Measurements from ENCODE around the gene MYOC.
"Not testable (repeated sequence)": the region's sequence is repeated elsewhere in the genome, so short reads cannot be mapped to it uniquely, and the experiment has no call there.

The MYOC gene

DNA sequence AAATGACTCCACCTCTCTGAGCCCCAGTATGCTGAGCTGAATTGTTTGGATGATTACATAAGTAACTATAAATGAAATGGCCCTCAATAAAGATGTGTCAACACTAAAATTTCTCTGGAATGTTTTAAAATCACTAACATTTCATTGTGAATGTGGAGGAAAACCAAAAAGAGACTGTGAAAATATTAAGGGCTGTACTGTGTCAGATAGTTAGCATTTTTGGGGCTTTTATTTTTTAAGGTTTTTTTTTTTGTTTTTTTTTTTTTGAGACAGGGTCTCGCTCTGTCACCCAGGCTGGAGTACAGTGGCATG is 6.3 kb downstream of the MYOC start:
- peak; percentile 33 for DNase-seq

DNA sequence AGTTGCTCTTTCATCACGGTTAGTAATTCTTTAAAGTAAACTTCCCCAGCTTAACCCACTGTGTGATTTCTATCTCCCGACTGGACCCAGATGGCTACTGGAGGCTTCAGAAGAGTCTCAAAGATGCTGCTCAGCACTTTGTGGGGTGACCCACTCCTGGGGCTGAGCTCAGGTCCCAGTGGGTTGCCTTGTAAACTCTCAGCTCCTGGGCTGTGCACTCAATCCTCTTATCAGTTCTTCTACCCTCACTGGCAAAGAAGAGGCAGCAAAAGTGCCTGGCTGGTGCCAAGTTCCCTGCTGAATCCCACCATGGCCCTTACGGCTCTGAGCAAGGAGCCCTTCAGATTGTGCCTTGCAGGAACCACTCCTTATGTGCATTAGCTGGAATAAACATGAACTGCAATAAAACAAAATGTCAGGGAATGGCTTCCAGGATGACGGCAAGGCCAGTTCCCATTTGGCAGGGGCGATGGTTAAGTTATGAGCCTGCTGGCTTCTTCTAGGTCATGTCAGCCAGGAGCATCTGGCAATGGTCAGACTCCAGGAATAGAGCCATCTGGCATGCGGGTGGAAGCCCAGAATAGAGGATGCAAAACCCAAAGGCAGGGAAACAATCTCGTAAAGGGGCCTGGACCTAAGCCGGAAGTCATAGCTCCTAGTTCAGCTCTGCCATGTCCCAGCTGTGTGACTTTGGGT is 6.8 kb downstream of the MYOC start:
- DNase-seq = peak; percentile 36

- peak; percentile 83 for DNase-seq
Observed at GRCh38 chr1:171644805-171645483, 7.5 kb downstream of the MYOC start.

- DNase-seq = no peak
Observed at GRCh38 chr1:171643156-171643555, 9.3 kb downstream of the MYOC start.

DNA sequence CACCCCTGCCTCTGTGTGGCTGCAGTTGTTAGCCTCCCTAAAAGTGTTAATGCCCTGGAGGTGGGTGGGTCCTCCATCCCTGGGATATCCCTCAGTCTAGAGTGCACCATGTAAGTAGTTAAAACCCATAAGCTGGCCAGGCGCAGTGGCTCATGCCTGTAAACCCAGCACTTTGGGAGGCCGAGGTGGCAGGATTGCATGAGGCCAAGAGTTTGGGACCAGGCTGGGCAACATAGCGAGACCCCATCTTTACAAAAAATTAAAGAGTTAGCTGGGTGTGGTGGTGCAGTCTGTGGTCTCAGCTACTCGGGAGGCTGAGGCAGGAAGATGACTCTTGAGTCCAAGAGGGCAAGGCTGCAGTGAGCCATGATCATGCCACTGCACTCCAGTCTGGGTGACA is 10.3 kb downstream of the MYOC start:
- no peak for DNase-seq

GRCh38 chr1:171641076-171641864 is 11.2 kb downstream of the MYOC start:
- no peak for DNase-seq

DNA sequence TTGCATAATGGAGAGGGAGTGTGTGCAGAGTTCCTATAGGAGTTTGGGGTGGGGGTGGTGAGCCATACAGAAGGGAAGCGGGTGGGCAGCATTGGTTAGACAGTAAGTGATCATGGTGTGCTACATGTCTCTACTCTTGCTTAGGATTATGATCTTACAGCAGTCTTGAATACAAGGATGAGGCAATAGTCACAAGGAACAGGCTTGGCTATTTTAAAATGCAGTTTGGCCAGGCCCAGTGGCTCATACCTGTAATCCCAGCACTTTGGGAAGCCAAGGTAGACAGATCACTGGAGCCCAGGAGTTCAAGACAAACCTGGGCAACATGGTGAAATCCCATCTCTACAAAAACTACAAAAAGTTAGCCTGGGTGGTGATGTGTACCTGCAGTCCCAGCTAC is 12.3 kb downstream of the MYOC start:
- DNase-seq = no peak

DNA sequence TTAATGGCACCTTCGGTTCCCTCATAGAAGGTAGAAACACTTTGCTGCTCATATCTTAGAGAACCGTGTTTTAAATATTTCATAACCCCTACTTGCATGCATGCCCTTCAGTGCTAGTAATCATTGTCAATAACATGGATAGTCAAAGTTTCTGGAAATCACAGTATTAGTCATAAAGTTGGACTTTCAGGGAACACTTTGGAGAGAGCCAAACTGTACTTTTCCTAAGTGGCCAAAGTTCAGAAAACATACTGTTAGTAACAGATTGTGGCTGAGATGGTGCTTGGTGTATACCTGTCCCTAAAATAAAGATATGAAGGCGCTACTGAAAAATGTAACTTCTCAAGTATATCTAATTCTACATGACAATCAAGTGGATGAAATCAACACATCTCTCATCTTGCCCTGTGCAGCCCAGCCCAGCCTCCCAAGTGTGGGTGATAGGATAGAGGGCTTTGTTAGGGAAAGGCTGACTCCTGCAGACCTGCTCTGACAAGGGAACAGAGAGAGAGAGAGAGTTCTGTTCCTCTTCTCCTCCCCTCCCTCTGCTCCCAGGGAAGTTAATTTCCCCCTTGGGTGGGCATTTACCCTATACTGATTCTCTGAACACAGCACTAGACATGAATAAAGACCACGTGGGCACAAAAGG is 14.4 kb downstream of the MYOC start:
- DNase-seq = no peak

DNA sequence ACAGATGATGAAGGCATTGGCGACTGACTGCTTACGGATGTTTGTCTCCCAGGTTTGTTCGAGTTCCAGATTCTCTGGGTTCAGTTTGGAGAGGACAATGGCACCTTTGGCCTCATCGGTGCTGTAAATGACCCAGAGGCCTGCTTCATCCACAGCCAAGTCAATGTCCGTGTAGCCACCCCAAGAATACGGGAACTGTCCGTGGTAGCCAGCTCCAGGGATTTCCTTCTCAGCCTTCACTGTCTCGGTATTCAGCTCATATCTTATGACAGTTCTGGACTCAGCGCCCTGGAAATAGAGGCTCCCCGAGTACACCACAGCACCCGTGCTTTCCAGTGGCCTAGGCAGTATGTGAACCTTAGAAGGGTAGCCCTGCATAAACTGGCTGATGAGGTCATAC is 16.3 kb downstream of the MYOC start:
- DNase-seq = peak; percentile 8

DNA sequence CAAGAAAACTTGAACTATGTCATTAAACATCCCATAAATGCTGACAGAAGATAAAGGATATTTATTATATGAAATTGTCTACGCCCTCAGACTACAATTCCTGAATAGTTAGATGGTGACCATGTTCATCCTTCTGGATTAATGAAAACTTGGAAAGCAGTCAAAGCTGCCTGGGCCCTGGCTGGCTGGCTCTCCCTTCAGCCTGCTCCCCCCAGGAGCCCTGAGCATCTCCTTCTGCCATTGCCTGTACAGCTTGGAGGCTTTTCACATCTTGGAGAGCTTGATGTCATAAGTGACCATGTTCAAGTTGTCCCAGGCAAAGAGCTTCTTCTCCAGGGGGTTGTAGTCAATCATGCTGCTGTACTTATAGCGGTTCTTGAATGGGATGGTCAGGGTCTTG is 16.8 kb downstream of the MYOC start:
- no peak for DNase-seq

GRCh38 chr1:171628225-171628624 is 24.3 kb downstream of the MYOC start:
- DNase-seq = no peak

DNA sequence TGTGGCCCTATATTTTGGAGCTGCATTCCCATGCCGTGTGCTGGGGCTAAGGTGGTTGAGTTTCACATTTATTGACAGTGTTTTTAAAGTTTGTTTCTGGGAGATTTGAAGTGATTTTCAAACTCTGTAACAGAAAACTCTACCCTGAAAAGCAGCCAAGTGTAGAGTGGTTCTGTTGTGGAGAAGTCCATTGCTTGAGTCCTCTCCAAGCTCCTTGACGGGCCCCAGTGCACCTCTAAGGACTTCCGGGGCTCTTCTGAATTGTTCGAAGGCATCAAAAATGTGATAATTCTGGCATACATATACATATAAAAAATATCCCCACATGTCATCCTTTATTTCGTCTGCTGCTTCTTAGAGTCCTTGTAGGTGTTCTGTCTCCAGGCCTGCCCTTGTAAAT is 25.5 kb downstream of the MYOC start:
- DNase-seq = no peak

DNA sequence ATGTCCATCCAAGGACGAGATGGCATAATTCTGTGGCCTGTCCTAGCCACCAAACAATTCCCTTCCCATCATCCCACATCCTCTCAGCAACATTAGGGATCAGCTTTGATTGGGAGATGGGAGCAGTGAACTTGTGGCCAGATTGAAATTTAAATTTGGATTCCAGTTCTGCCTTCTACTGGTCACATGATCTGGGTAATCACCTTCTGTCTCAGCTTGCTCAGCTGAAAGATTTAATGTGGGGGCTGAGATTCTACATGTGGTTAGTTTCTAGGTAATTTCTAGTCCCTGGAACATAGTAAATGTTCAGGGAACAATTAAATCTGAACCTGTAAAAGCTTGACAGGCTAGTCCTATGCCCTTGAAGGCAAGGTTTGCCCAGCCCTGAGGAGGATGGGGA is 27.3 kb downstream of the MYOC start:
- no peak for DNase-seq

DNA sequence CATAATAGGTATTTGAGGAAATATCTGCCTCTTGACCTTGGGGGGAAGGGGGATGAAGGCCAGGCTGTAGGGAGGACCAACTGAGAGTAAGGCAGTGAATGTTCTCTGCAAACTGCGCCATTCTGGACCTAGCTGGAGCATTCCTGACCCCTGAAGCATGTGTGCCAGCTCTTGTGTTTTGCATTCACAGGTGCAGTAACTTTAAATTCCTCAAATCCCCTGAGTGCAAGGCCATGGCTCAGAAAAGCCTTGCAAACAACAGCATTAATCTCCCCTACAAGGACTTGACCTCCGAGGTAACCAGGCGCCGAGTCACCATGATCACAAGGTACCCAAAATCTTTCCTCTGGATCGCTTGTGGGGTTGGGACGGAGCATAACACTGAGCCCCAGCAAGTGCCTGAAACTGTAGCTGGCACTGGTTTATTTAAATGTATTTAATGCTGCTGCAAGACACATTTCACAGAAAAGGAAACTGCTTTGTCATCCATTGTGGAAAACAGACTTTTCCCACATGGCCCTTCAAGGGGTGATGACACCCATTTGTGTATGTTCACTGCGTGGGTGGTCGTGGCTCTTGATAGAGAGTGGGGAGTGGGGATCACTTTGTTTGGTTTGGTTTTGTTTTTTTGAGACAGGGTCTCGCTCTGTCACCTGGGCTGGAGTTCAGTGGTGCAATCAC is 28.7 kb downstream of the MYOC start:
- DNase-seq = no peak

- DNase-seq = no peak
Observed at GRCh38 chr1:171622152-171622462, 30.4 kb downstream of the MYOC start, which contains the start of gene MYOCOS. TSS of gene MYOCOS (plus strand) at chr1:171622243. CDS start at chr1:171623884, 1,641 bp downstream.

DNA sequence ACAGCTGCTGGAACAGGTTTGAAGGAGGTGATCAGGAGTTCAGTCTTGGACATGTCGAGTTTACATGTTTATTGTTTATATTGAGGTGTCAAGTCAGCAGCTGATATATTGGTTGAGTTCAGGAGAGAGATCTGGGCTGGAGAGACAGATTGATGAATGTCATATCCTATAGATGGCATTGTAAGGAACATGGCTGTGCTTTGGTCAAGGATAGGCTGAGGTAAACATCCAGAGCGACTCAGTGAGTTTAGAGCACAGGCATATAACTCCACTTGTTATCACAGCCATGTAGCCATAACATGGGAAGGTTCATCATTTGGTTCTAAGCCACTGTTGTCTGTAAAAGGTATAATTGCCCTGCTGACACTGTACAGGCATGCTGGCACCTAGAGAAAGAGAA is 35.9 kb downstream of the MYOC start:
- DNase-seq = no peak

- not testable (repeated sequence) for DNase-seq
Observed at GRCh38 chr1:171615122-171615906, 37.2 kb downstream of the MYOC start.

GRCh38 chr1:171613282-171613681 is 39.2 kb downstream of the MYOC start:
- no peak for DNase-seq

GRCh38 chr1:171611306-171611705 is 41.2 kb downstream of the MYOC start:
- no peak for DNase-seq

- DNase-seq = no peak
Observed at GRCh38 chr1:171610385-171610784, 42.1 kb downstream of the MYOC start.

DNA sequence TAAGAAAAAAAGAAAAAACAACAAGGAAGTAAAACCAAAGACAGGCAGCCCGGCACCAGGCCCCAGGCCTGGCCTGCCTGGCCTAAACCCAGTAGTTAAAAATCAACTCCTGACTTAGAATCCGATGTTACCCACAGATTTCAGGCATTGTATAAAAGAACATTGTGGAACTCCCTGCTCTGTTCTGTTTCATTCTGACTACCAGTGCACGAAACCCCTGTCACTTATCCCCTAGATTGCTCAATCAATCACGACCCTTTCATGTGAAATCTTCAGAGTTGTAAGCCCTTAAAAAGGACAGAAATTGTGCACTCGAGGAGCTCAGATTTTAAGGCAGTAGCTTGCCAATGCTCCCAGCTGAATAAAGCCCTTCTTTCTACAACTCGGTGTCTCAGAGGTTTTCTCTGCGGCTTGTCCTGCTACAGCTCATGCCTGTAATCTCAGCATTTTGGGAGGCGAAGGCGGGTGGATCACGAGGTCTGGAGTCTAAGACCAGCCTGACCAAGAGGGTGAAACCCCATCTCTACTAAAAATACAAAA is 46.0 kb downstream of the MYOC start:
- no peak for DNase-seq

DNA sequence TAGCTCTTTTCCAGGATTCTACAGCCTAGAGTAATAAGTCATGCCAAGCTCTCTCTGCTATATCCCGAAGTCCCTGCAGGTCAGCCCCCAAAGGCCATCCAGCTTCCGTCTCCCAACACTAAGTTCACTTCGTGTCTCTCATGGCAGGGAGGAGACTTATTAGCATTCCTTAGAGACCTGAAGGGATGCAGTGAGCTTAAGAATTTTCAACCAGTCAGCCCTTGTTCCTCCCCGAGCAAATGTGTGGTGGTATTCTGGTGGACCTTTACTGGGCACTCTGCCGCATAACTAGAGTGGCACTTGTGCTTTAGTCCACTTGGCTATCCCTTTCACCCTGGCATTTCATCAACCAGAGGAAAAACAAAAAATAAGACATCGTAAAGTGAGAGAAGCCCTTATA is 49.4 kb downstream of the MYOC start:
- DNase-seq = not testable (repeated sequence)

All from fibroblast of skin of abdomen (primary cell).